ENCODE data around the gene TPSG1. TPM values are rescaled to one million over a fixed set of nuclear protein-coding genes. Genes with fewer than 3 reads are reported as not detected.
"Not testable (repeated sequence)": the region's sequence is repeated elsewhere in the genome, so short reads cannot be mapped to it uniquely, and the experiment has no call there.

The TPSG1 gene
- total RNA-seq, 2 experiments from 2014 or later: not detected

DNA sequence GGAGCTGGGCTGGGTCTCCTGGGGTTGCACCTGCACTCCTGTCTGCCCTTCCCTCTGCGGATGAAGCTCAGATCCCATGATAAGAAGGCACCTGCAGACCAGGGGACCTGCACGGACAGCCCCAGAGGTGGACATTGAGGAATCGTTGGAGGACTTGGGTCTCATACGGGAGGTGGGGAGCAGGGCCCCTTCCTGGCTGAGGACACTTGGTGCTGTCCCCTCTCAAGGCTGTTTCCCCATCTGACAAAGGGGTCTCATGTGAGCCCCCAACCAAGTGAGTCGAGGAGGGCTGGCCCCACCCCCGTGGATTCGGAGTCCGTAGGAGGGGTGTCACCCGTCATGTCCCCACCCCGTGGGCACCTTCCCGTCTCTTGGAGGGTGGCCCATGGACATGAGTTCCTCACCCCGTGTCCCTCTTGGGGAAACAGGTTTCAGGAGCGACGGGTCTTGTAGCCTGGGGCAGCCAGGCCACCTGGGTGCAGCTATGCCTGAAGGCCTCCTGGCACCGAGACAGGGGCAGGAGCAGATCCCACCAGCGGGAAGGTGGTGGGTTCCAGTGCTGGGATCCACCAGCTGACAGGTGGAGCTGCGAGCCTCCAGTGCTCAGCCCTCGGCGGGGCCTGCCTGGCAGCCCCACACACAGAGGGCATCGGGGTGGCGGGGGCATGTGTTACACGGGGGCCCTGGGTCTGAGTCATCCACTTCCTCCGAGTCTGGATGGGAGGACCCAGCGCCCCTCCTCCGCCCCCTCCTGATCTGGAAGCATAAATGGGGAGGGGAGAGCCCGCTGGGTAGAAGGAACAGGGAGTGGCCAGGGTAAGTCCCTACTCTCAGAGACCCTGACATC, 30.4 kb upstream of the TPSG1 start, which contains the start of gene TPSD1:
Gene TPSD1, plus strand, starts transcription at position 794 of the 847 bp plus-strand sequence. CDS start 212 bp downstream, outside the sequence.
- DNase-seq; H3K4me1 Mint-ChIP-seq; intact Hi-C loops (cut with DNase I, micrococcal nuclease); CTCF ChIA-PET; H3K36me3 Mint-ChIP-seq (ENCODE audit: low read depth); H3K9me3 Mint-ChIP-seq (ENCODE audit: low read depth); POLR2A ChIA-PET; H3K4me3 Mint-ChIP-seq; ATAC-seq; H3K27ac Mint-ChIP-seq: not testable (repeated sequence)
- H3K27me3 Mint-ChIP-seq: peaks cover 12% of the 10 kb centered on the region

DNA sequence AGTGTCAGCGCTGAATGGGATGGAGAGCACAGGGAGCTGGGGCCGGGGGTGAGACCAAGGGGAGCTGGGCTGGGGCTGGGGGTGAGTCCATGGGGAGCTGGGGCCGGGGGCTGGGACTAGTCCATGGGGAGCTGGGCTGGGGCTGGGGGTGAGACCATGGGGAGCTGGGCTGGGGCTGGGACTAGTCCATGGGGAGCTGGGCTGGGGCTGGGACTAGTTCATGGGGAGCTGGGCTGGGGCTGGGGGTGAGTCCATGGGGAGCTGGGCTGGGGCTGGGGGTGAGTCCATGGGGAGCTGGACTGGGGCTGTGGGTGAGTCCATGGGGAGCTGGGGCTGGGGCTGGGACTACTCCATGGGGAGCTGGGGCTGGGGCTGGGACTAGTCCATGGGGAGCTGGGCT, 29.8 kb upstream of the TPSG1 start:
- H3K9me3 Mint-ChIP-seq (ENCODE audit: low read depth); H3K27me3 Mint-ChIP-seq; ATAC-seq; POLR2A ChIA-PET; H3K4me1 Mint-ChIP-seq; intact Hi-C loops (cut with DNase I, micrococcal nuclease); H3K4me3 Mint-ChIP-seq; CTCF ChIA-PET; H3K27ac Mint-ChIP-seq; DNase-seq; H3K36me3 Mint-ChIP-seq (ENCODE audit: low read depth): not testable (repeated sequence)

DNA sequence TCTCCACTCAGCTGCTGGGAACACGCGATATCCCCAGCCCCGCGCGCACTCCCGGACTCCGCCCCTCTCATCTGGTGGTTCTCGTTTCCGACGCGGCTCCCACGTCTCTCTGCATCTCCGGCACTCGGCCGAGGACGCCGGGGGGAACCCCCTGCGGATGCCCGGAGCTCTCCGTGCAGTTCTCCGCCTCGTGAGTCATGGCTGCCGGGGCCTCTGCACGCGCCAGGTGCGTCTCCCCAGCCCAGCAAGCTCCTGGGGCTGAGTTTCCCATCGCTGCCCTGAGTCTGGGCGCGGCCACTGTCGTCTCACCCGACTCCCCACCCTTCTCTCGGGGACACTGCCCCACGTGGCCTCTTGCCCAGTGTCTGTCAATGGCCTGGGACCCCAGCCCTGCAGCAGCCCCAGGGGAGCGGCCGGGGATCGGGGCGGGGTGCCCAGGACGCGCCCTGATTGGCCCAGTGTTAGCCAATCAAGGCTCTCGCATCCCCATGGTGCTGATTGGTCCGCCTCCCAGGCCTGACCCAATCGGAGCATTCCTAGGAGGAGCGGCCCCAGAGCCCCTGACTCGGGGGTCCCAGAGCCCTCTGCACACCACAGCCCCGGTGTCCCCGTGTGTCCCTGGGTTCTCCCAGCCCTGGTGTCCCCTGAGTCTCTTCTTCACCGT, 28.8 kb upstream of the TPSG1 start:
- H3K4me3 Mint-ChIP-seq; CTCF ChIA-PET; H3K27me3 Mint-ChIP-seq; DNase-seq; H3K27ac Mint-ChIP-seq; intact Hi-C loops (cut with DNase I, micrococcal nuclease); H3K36me3 Mint-ChIP-seq (ENCODE audit: low read depth); POLR2A ChIA-PET; H3K4me1 Mint-ChIP-seq; H3K9me3 Mint-ChIP-seq (ENCODE audit: low read depth): not testable (repeated sequence)
- ATAC-seq: peak; percentile 64

DNA sequence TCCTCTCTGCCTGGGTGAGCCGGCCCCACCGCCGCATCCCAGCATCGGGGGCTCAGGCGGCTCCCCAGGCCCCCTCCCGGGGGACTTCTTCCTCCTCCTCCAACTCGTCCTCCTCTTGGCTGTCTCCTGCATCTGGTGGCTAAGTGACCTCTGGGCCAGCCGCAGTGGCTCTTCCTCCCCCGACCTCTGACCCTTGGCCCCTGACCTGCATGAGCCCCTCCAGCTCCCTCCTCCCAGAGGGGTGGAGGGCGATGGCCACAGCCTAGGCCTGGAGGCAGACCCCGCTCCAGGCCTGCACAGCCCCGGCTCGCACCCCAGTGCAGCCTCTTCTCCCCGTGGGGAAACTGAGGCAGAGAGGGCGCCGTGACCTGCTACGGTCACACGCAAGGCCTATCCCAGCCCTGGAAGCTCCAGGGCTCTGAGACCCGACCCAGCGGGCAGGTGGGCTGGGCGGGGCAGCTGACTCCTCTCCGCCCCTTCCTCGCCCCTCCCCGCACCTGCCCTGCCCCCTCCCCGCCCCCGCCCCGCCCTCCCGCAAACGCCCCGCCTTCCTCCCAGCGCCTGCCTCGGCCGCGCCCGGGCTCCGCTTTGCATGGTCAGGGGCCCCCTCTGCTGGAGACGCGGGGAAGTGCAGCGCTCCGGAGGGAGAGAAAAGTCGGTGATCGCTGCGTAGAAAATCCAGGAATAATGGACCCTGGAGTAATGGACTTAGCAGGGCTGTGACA, 24.1 kb upstream of the TPSG1 start:
- intact Hi-C loops (cut with DNase I, micrococcal nuclease); H3K4me3 Mint-ChIP-seq; H3K27me3 Mint-ChIP-seq; DNase-seq; H3K27ac Mint-ChIP-seq; H3K4me1 Mint-ChIP-seq; POLR2A ChIA-PET; CTCF ChIA-PET; H3K9me3 Mint-ChIP-seq (ENCODE audit: low read depth); H3K36me3 Mint-ChIP-seq (ENCODE audit: low read depth): not testable (repeated sequence)
- ATAC-seq: peak; percentile 74

DNA sequence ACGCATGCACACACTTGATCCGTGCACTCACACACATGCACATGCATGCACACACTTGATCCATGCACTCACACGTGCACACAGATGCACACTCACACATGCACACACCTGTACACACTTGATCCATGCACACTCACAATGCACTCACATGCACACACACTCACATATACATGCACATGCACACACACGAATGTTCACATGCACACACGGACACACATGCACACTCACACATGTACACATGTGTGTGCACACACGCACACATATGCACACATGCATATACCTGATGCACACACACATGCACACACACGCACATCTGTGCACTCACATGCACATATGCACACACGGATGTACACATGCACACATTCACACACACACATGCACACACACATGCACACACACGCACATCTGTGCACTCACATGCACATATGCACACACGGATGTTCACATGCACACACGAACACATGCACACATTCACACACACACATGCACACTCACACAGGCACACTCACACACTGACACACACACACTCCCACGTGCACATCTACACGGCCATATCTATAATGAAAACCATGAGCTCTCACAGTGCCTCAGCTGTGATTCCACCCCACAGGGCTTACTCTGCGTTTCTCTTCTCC, 23.0 kb upstream of the TPSG1 start:
- CTCF ChIA-PET; H3K4me3 Mint-ChIP-seq; ATAC-seq; H3K36me3 Mint-ChIP-seq (ENCODE audit: low read depth); H3K27me3 Mint-ChIP-seq; H3K27ac Mint-ChIP-seq; H3K9me3 Mint-ChIP-seq (ENCODE audit: low read depth); DNase-seq; POLR2A ChIA-PET; intact Hi-C loops (cut with DNase I, micrococcal nuclease); H3K4me1 Mint-ChIP-seq: not testable (repeated sequence)

DNA sequence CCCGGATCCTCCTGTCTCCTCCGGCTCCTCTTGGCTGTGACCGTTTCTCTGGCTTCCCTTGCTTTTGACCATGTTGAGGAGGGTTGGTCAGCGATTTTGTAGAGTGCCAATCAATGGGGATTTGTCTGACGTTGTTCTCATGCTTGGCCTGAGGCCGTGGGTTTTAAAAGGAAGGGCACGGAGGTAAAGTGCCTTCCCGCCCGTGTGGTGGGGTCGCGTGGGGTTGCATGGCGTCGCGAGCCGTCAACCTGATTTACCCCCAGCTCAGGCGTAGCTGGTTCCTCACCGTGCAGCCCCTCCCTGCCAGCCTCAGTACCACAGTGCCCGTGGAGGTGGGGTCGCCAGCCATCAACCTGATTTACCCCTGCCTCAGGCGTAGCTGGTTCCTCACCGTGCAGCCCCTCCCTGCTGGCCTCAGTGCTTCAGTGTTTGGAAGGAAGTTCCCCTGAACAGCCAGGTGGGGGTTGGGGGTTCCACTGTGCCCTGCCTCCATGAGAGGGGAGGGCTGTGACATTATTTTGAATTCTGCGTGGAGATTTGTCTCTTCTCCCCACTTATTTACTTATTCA, 20.5 kb upstream of the TPSG1 start:
- H3K27me3 Mint-ChIP-seq: peaks cover 8% of the 10 kb centered on the region
- CTCF ChIA-PET: interaction anchor here (0.5 kb wide), 2 partner anchors 140 to 682 kb away, joined by 3 read pairs; no protein-coding TSS in a partner anchor
- DNase-seq (no peak), ATAC-seq (no peak)
- no peak overlapping the region for H3K27ac Mint-ChIP-seq
- intact Hi-C loops (cut with DNase I, micrococcal nuclease): no loop called here
- no peaks in the 10 kb centered on the region for H3K9me3 Mint-ChIP-seq (ENCODE audit: low read depth)
- no peak overlapping the region for H3K4me3 Mint-ChIP-seq
- POLR2A ChIA-PET: no interaction called here
- no peaks in the 10 kb centered on the region for H3K4me1 Mint-ChIP-seq
- H3K36me3 Mint-ChIP-seq (ENCODE audit: low read depth): no peaks in the 10 kb centered on the region

DNA sequence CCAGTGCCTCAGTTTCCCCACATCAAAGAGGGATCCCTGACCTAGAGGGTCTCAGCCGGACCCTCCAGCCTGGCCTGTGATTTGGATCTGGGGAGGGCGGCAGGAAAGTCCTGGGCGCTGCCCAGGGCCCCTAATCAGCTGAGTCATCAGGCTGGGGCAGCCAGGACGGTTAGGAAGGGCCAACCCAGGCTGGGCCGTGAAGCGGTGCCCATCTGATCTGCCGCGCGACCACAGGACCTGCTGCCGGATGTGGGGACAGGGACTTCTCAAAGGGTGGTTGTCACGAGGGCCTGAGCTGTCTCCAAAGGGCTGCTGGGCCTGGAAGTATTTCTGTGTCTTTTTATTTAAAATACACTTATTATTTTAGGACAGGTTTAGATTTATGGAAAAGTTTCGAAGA, 19.8 kb upstream of the TPSG1 start:
- Mint-ChIP-seq H3K4me3 (no peak overlapping the region), H3K9me3 (ENCODE audit: low read depth) (no peaks in the 10 kb centered on the region), H3K4me1 (no peaks in the 10 kb centered on the region), H3K27me3 (peaks cover 8% of the 10 kb centered on the region), H3K36me3 (ENCODE audit: low read depth) (no peaks in the 10 kb centered on the region), H3K27ac (no peak overlapping the region)
- ChIA-PET POLR2A (no interaction called here), CTCF (interaction anchor here (0.5 to 0.6 kb wide), 2 partner anchors 133 to 682 kb away, joined by 3 read pairs; no protein-coding TSS in a partner anchor)
- ATAC-seq (no peak), DNase-seq (peak; percentile 36)
- intact Hi-C loops (cut with DNase I, micrococcal nuclease): no loop called here

DNA sequence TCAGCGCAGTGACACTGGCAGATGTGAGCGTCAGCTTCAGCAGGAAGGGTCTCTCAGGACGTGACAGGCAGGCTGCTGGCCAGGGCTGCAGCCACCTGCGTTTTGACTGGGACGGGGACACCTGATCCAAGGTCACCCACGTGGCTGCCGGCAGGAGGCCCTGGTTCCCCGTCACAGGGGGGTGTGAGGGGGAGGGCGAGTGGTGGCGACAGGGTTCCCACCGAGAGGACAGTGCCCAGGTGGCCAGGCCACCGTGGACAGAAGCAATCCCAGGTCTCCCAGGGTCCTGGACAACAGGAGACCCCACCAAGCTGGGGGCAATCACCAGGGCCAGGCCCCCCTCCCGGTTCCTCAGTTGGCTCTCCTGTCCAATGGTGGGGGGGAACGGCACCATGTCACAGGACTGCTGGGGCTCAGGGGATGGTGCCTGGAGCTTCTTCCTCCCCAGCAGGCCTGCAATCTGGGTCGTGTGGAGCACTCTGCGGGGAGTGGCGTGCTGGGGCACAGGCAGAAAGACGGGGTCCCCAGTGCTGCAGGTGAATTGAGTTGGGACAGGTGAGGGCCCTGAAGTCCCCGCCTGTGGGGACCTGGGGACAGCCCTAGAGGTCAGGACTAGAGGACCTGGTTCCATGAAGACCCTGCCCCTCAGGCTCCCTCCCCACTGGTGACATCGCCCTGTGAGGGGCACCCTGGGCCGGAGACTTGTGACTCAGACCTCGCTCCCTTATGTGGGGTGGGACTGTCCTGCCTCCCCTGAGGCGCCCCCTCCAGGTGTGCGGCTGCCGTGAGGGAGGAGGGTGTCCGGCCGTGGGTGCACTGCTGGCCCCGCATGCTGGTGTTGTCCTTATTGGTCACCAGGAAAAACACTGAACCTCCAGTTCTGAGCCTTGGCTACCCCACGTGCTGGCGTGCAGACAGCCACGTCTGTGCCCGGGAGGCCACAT, 19.1 kb upstream of the TPSG1 start:
- DNase-seq; POLR2A ChIA-PET; H3K4me1 Mint-ChIP-seq; ATAC-seq; intact Hi-C loops (cut with DNase I, micrococcal nuclease); H3K27me3 Mint-ChIP-seq; H3K9me3 Mint-ChIP-seq (ENCODE audit: low read depth); H3K27ac Mint-ChIP-seq; H3K4me3 Mint-ChIP-seq; H3K36me3 Mint-ChIP-seq (ENCODE audit: low read depth): not testable (repeated sequence)
- CTCF ChIA-PET: interaction anchor here (0.6 kb wide), 1 partner anchor 134 kb away, joined by 3 read pairs; no protein-coding TSS in a partner anchor

DNA sequence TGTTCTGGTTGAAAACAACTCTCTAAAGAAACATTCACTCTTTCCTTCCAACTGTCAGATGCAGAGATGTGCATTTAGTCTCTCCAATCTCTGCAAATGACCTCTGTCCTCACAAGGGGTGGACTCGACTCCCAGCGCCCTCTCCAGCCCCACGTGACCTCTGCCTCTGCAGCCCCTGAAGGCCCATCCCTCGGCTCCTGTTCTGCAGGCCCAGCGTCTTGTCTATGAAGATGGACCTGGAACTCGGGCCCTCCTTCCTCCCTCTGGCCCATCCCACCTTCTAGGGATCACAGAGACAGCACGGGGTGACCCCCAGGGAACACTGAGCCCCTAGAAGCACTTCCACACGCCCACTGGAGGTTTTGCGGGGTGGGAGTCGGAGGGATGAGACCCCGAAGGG, 18.3 kb upstream of the TPSG1 start:
- ATAC-seq; H3K4me3 Mint-ChIP-seq; intact Hi-C loops (cut with DNase I, micrococcal nuclease); H3K27ac Mint-ChIP-seq; H3K4me1 Mint-ChIP-seq; CTCF ChIA-PET; H3K36me3 Mint-ChIP-seq (ENCODE audit: low read depth); DNase-seq; POLR2A ChIA-PET; H3K27me3 Mint-ChIP-seq; H3K9me3 Mint-ChIP-seq (ENCODE audit: low read depth): not testable (repeated sequence)

DNA sequence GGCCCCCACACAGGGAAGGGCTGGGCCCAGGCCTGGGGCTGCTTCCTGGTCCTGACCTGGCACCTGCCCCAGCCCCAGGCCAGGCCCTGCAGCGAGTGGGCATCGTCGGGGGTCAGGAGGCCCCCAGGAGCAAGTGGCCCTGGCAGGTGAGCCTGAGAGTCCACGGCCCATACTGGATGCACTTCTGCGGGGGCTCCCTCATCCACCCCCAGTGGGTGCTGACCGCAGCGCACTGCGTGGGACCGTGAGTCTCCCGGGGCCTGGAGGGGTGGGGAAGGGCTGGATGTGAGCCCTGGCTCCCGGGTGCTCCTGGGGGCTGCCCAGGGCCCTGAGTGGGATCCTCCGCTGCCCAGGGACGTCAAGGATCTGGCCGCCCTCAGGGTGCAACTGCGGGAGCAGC, 16.0 kb upstream of the TPSG1 start:
- H3K4me3 Mint-ChIP-seq; H3K36me3 Mint-ChIP-seq (ENCODE audit: low read depth); CTCF ChIA-PET; H3K27ac Mint-ChIP-seq; intact Hi-C loops (cut with DNase I, micrococcal nuclease); ATAC-seq; POLR2A ChIA-PET; H3K9me3 Mint-ChIP-seq (ENCODE audit: low read depth); DNase-seq; H3K27me3 Mint-ChIP-seq; H3K4me1 Mint-ChIP-seq: not testable (repeated sequence)
